Measurements from ENCODE around the gene NOL4. TPM values are rescaled to one million over a fixed set of nuclear protein-coding genes. Genes with fewer than 3 reads are reported as not detected.
"Not testable (repeated sequence)": the region's sequence is repeated elsewhere in the genome, so short reads cannot be mapped to it uniquely, and the experiment has no call there.

The NOL4 gene
- total RNA-seq, 1 donor from 2014 or later = 2.6 TPM

DNA sequence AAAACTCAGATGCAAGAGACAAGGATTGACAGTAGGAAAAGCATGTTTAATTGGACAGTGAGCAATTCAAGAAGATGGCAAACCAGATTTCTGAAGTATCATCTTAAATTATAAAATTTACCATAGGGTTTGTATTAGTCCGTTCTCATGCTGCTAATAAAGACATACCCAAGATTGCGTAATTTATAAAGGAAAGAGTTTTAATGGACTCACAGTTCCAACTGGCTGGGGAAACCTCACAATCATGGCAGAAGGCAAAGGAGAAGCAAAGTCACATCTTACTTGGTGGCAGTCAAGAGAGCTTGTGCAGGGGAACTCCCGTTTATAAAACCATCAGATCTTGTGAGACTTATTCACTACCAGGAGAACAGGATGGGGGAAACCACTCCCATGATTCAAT lies 24.0 kb upstream of the NOL4 start:
- H3K9me3 Mint-ChIP-seq = peaks cover 49% of the 10 kb centered on the region
- no peak overlapping the region for H3K27ac Mint-ChIP-seq
- H3K4me3 Mint-ChIP-seq = no peak overlapping the region
- no peaks in the 10 kb centered on the region for H3K36me3 Mint-ChIP-seq
- no peaks in the 10 kb centered on the region for H3K27me3 Mint-ChIP-seq (ENCODE audit: low read depth)
- TF ChIP-seq, protein P1, sequence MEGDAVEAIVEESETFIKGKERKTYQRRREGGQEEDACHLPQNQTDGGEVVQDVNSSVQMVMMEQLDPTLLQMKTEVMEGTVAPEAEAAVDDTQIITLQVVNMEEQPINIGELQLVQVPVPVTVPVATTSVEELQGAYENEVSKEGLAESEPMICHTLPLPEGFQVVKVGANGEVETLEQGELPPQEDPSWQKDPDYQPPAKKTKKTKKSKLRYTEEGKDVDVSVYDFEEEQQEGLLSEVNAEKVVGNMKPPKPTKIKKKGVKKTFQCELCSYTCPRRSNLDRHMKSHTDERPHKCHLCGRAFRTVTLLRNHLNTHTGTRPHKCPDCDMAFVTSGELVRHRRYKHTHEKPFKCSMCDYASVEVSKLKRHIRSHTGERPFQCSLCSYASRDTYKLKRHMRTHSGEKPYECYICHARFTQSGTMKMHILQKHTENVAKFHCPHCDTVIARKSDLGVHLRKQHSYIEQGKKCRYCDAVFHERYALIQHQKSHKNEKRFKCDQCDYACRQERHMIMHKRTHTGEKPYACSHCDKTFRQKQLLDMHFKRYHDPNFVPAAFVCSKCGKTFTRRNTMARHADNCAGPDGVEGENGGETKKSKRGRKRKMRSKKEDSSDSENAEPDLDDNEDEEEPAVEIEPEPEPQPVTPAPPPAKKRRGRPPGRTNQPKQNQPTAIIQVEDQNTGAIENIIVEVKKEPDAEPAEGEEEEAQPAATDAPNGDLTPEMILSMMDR (IDR thresholded peaks at IDR 0.05; ENCODE audit: unreplicated experiment) = no peak
- no peaks in the 10 kb centered on the region for H3K4me1 Mint-ChIP-seq
- no peak for DNase-seq (ENCODE audit: low spot score in 2 of 2, unreplicated experiment in 2 of 2)

- peaks cover 47% of the 10 kb centered on the region for H3K9me3 Mint-ChIP-seq
- H3K27ac Mint-ChIP-seq = no peak overlapping the region
- peaks cover 7% of the 10 kb centered on the region for H3K27me3 Mint-ChIP-seq (ENCODE audit: low read depth)
- H3K36me3 Mint-ChIP-seq = no peaks in the 10 kb centered on the region
- no peaks in the 10 kb centered on the region for H3K4me1 Mint-ChIP-seq
- TF ChIP-seq, protein P1 (IDR thresholded peaks at IDR 0.05; ENCODE audit: unreplicated experiment) = no peak
- DNase-seq (ENCODE audit: low spot score in 2 of 2, unreplicated experiment in 2 of 2) = no peak
- no peak overlapping the region for H3K4me3 Mint-ChIP-seq
These were observed 18.0 kb upstream of the NOL4 start for GRCh38 chr18:34242739-34243138.

- not testable (repeated sequence) for H3K4me1 Mint-ChIP-seq, H3K27ac Mint-ChIP-seq
These were observed 9.2 kb upstream of the NOL4 start for GRCh38 chr18:34233781-34234388.

DNA sequence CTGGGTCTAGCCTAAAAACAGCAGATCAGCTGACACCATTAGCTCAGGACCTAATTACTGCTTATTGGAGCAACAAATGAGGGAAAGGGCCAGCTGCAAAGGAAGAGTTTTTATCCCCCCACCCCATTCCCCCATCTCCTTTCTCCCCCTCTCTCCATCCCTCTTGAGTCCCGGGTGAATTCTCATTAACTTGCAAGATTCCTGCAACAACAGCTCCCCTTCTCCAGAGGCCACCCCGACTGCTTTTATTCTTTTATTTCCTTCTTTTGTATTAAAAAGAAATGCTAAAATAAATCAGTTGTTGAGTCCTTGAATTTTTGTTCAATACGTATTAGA lies 473 bp upstream of the NOL4 start:
- peaks cover 25% of the 10 kb centered on the region for H3K4me1 Mint-ChIP-seq
- TF ChIP-seq, protein P1 (IDR thresholded peaks at IDR 0.05; ENCODE audit: unreplicated experiment) = no peak
- no peak overlapping the region for H3K27ac Mint-ChIP-seq
- peak overlapping the region; percentile 71 for H3K4me3 Mint-ChIP-seq
- no peaks in the 10 kb centered on the region for H3K9me3 Mint-ChIP-seq
- peaks cover 84% of the 10 kb centered on the region for H3K27me3 Mint-ChIP-seq (ENCODE audit: low read depth)
- H3K36me3 Mint-ChIP-seq = no peaks in the 10 kb centered on the region
- DNase-seq (ENCODE audit: low spot score in 2 of 2, unreplicated experiment in 2 of 2) = no peak

More at GRCh38 chr18:34233781-34234388, 9.2 kb upstream of the NOL4 start:
- not testable (repeated sequence) for H3K9me3 Mint-ChIP-seq; H3K4me3 Mint-ChIP-seq; DNase-seq (ENCODE audit: low spot score in 2 of 2, unreplicated experiment in 2 of 2); H3K36me3 Mint-ChIP-seq
- H3K27me3 Mint-ChIP-seq (ENCODE audit: low read depth) = peaks cover 21% of the 10 kb centered on the region

- H3K27me3 Mint-ChIP-seq (ENCODE audit: low read depth) = peaks cover 88% of the 10 kb centered on the region
- peak overlapping the region; percentile 71 for H3K4me3 Mint-ChIP-seq
- no peaks in the 10 kb centered on the region for H3K36me3 Mint-ChIP-seq
- TF ChIP-seq, protein P1 (IDR thresholded peaks at IDR 0.05; ENCODE audit: unreplicated experiment) = no peak
- peaks cover 25% of the 10 kb centered on the region for H3K4me1 Mint-ChIP-seq
- H3K27ac Mint-ChIP-seq = no peak overlapping the region
- no peaks in the 10 kb centered on the region for H3K9me3 Mint-ChIP-seq
- no peak for DNase-seq (ENCODE audit: low spot score in 2 of 2, unreplicated experiment in 2 of 2)
These were observed 755 bp downstream of the NOL4 start for GRCh38 chr18:34223893-34224422.

GRCh38 chr18:34223164-34223892 lies 1.4 kb downstream of the NOL4 start:
- Mint-ChIP-seq H3K27me3 (ENCODE audit: low read depth) (peaks cover 84% of the 10 kb centered on the region), H3K36me3 (no peaks in the 10 kb centered on the region), H3K9me3 (no peaks in the 10 kb centered on the region), H3K27ac (no peak overlapping the region), H3K4me3 (peak overlapping the region; percentile 73), H3K4me1 (peaks cover 25% of the 10 kb centered on the region)
- TF ChIP-seq, protein P1 (IDR thresholded peaks at IDR 0.05; ENCODE audit: unreplicated experiment) = no peak
- peak in 1 of 2 experiments; percentile 19 for DNase-seq (ENCODE audit: low spot score in 2 of 2, unreplicated experiment in 2 of 2)
